Measurements from ENCODE around the gene AGAP1. TPM values are rescaled to one million over a fixed set of nuclear protein-coding genes. Genes with fewer than 3 reads are reported as not detected.

Gene AGAP1
- polyA plus RNA-seq, 3 donors: 3.7 to 7.1 (median 6.3) TPM

GRCh38 chr2:235651643-235652042 is 157.8 kb downstream of the AGAP1 start:
- 84 to 85% (median 85%) methylated on average over 7 of the region's 7 CpGs for WGBS, 3 donors
- no peak overlapping the region for H3K27ac ChIP-seq (ENCODE audit: low read depth, low read length)

DNA sequence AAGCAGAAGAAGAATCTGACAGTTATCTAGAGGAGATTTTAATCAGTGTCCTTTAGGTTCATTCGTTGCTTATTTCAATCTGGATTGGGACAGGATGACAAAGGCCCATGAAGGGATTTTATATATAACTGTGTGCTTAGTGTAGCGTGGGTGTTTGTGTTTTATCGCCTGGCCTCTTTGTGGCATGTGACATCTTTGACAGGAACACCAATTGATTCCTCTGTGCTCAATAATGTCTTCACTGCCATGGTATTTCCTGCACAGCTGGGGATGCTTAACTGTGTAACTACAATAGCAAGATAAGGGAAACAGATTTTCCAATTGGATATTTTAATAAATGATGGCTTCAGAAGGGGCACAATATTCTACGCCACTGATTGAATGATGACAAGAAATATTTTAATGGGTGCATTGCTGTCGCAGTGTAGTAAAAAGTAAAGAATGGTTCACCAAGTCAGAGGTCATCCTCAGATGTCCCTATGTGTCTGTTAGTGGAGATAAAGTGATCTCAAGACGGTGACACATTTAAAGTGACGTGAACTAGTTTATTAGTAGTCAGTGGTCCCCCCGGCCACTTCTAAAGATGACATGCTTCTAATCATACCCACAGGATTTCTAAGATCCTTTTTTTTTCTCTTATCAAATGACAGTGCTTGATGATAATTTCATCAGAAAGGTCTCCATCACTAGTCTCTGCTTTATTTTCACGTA is 160.4 kb downstream of the AGAP1 start:
- WGBS, 3 donors: 61 to 69% (median 65%) methylated on average over 9 of the region's 9 CpGs
- H3K27ac ChIP-seq (ENCODE audit: low read depth, low read length): no peak overlapping the region

- WGBS, 3 donors: 30 to 62% (median 31%) methylated on average over 20 of the region's 20 CpGs
- no peak overlapping the region for H3K27ac ChIP-seq (ENCODE audit: low read depth, low read length)
Observed at GRCh38 chr2:235658351-235659174, 164.7 kb downstream of the AGAP1 start.

- 39 to 60% (median 55%) methylated on average over 7 of the region's 7 CpGs for WGBS, 3 donors
- no peak overlapping the region for H3K27ac ChIP-seq (ENCODE audit: low read depth, low read length)
Observed at GRCh38 chr2:235659767-235660322, 166.0 kb downstream of the AGAP1 start.

- no peak overlapping the region for H3K27ac ChIP-seq (ENCODE audit: low read depth, low read length)
- 76 to 87% (median 86%) methylated on average over 9 of the region's 9 CpGs for WGBS, 3 donors
Observed at GRCh38 chr2:235660484-235661082, 166.7 kb downstream of the AGAP1 start.

DNA sequence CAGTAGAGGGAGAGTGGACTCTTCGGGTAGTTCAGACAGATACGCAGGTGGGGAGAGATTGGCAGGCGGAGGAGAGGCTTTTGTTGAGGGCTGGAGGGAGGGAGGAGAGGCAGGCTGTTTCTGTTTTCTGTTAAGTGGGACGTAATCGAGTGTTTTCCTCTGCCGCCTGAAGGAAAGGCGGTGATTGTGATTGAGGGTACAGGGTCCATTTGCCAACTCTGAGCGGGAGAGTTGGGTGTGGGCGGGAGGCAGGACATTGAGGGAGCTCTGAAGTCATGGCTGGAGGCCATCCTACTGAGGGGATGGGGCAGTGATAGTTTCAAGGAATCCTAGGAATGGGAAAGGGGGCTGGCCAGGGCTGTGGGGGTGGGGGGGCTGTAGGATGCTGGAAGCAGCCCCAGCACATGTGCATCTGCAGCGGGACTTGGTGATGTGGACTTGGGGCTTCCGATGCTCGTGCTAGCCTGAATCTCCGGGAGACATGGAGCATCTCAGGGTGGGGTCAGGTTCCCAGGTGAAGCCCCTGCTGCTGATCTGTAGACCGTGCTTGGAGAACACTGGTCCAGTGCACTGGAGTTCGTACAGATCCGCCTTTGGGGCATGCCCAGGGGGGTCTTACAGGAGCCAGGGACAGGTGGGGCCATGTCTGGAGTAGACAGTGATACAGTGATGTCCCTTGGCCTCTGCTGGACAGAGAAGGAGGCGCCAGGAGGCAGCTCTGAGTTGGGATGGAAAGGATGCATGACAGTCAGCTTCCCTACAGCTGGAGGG is 167.5 kb downstream of the AGAP1 start:
- no peak overlapping the region for H3K27ac ChIP-seq (ENCODE audit: low read depth, low read length)
- 71 to 83% (median 79%) methylated on average over 17 of the region's 17 CpGs for WGBS, 3 donors

DNA sequence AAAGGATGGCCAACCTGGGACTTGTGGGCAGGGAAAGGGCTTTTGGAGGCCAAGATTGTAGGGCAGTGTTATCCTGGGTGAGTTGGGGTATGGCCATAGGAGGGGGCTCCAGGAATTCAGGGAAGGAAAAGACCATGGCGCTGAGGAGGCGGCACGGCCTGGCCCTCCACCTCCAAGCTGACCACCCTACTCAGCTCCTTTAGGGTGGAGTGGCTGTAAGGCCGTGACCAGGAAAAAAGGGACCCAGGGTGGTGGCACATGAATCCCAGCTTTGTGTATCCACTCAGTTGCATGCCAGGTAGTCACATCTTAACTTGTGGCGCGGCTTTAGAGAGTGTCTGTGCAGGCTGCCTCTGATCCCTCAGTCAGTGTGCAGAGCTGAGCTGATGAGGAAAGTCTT is 168.1 kb downstream of the AGAP1 start:
- WGBS, 3 donors: 94 to 97% (median 96%) methylated on average over 6 of the region's 6 CpGs
- no peak overlapping the region for H3K27ac ChIP-seq (ENCODE audit: low read depth, low read length)

DNA sequence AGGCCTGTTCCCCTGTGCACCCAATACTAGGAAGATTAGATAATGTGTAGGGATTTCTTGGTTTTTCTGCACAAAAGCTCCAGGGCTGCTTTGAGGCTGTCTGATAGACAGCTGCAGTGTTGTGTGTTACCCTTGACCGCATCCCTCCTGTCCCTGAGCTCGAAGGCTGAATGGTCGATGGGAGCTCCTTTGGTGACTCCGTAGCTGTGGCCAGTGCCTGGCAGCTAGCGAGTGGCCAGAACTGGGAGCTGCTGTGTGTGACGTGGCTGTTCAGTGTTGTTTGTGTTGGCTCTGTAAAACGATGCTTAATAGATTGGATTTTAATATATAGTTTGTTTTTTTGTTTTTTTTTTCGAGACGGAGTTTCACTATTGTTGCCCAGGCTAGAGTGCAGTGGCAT is 170.0 kb downstream of the AGAP1 start:
- 86 to 90% (median 88%) methylated on average over 9 of the region's 9 CpGs for WGBS, 3 donors
- no peak overlapping the region for H3K27ac ChIP-seq (ENCODE audit: low read depth, low read length)

DNA sequence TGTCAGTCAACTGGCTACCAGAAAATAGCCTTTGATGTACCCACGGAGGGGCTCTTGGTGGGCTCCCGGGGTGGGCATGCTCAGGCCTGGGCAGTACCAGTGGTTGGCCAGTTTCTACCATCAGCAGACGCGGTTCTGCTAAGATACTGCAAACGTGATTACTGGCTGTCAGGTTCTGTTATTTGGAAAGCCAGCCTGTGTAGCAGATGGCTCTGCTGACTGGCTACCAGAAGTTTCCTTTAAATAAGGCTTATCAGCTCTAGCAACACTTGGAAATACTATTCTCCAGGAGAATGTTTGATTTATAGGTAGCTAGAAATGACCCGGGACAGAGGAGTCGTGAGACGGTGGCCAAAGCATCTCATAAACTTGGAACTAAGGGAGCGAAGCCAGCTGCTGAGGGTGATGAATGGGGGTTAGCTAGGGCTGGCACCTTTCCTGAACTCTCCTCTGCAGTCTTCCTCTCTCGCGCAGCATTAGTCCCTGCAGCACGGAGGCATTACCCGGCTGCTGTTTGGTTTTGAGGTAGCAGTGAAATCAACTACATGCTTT is 171.9 kb downstream of the AGAP1 start:
- H3K27ac ChIP-seq (ENCODE audit: low read depth, low read length): no peak overlapping the region
- 6 to 7% (median 6%) methylated on average over 13 of the region's 13 CpGs for WGBS, 3 donors

DNA sequence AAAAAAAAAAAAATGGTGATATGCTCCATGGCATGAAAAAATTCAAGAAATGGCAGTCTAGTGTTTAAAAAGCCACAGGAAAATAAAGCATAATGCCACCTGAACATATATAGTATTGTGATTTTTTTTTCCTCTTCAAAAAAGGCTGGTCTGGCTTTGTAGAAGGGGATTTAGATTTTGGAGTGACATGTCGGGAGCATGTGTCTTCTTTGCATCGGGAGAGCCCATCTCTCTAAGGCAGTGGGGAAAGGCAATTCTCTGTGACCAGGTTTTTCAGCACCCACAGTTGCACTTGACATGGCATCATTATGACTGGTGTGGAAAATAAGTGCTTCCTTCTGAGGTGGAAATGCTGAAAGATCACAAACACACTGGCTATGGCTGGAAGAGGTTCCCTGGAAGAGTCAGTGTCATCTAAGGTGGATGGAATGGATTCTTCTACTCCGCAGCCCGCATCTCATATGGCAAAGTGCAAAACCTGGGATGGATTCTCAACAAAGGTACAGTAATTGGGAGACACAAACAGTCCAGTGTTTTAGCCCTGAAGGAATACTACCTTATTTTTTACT is 172.5 kb downstream of the AGAP1 start:
- WGBS, 3 donors: 0 to 2% (median 2%) methylated on average over 4 of the region's 4 CpGs
- no peak overlapping the region for H3K27ac ChIP-seq (ENCODE audit: low read depth, low read length)

DNA sequence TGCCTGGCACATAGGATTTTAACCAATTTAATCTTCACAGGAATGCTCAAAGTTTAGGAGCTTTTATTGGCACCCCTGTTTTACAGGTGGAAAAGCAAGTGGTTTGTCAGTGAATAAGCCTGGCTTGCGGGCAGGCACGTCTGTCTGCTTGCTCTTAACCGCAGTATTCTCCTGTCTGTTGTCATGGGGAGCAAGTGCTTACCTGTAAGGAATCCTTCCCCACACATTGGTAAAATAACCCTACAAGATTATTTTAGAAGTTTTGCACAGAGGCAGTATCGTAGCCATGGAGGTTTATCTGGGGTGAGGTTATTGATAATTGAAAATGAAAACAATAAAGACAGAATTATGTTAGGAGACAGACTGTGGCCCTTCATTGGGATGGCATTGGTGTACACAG is 174.9 kb downstream of the AGAP1 start:
- WGBS, 3 donors: 93 to 96% (median 95%) methylated on average over 4 of the region's 4 CpGs
- H3K27ac ChIP-seq (ENCODE audit: low read depth, low read length): no peak overlapping the region

GRCh38 chr2:235669269-235669831 is 175.5 kb downstream of the AGAP1 start:
- H3K27ac ChIP-seq (ENCODE audit: low read depth, low read length): no peak overlapping the region
- 1 to 2% (median 1%) methylated on average over 38 to 77 of the region's 77 CpGs for WGBS, 3 donors

- 1 to 3% (median 2%) methylated on average over 125 to 148 of the region's 148 CpGs for WGBS, 3 donors
- no peak overlapping the region for H3K27ac ChIP-seq (ENCODE audit: low read depth, low read length)
Observed at GRCh38 chr2:235669983-235670962, 176.4 kb downstream of the AGAP1 start.

DNA sequence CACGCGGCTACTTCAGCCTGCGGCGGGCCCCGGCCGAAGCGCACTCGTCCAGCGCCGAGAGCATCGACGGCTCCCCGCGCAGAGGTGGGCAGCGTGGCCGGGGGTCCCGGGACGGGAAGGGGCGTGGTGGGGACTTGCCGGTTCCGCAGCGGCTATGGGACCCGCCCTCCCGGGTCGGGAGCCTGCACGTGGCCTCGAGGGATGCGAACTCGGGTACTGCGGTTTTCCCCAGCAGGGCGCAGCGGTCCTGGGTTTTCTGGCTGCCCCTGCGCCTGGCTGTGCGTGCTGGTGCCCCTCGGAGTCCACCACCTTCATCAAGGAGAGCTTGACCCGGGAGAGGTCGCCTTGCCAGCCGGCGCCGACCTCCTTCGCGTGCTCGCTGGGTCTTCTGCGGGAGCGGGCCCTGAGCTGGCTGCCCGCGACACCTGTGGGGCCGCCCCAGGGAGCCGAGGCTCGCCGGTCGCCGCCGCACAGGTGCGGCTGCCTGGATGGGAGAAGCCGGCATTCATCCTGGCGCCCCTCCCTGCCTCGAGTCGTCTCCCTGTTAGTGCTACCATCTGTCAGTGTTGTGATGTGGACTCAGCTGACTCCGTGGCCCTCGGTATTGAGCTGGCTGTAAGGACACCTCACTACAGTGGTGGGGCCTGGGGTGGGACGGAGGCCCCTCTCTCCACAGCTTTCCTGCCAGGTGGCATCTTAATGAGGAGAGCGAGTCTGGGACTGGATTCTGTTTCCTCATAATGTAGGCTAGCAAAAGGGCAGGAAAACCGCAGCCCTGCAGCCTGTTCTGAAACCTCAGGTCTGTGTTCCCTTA is 177.3 kb downstream of the AGAP1 start:
- no peak overlapping the region for H3K27ac ChIP-seq (ENCODE audit: low read depth, low read length)
- 19 to 54% (median 26%) methylated on average over 46 to 64 of the region's 64 CpGs for WGBS, 3 donors

DNA sequence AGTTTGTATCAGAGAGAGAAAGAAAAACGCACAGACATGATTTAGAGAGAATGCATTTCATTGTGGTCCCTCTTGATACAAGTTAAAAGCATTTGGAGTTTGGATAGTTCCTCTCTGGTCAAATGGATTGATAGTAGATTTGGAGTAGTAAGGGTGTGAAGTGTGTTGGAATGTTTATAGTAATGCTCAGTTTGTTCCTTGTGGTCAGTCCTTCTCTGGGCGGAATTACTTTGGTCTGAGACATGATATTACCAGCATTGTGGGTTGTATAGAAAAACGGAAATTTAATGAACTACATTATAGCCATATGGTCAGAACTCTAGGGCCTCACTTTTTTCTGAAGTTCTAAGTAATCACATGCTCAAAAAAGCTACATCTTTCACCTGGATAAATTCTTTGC is 178.9 kb downstream of the AGAP1 start:
- H3K27ac ChIP-seq (ENCODE audit: low read depth, low read length): no peak overlapping the region
- 66 to 84% (median 74%) methylated on average over 3 of the region's 3 CpGs for WGBS, 3 donors

GRCh38 chr2:235674146-235674545 is 180.3 kb downstream of the AGAP1 start:
- H3K27ac ChIP-seq (ENCODE audit: low read depth, low read length): no peak overlapping the region
- 63 to 70% (median 64%) methylated on average over 7 of the region's 7 CpGs for WGBS, 3 donors
